ENCODE results near the gene ZNF813. TPM values are rescaled to one million over a fixed set of nuclear protein-coding genes. Genes with fewer than 3 reads are reported as not detected.
"Not testable (repeated sequence)": the region's sequence is repeated elsewhere in the genome, so short reads cannot be mapped to it uniquely, and the experiment has no call there.

ZNF813 gene
- total and polyA plus RNA-seq, 2 donors: 2.3 to 11.7 TPM

DNA sequence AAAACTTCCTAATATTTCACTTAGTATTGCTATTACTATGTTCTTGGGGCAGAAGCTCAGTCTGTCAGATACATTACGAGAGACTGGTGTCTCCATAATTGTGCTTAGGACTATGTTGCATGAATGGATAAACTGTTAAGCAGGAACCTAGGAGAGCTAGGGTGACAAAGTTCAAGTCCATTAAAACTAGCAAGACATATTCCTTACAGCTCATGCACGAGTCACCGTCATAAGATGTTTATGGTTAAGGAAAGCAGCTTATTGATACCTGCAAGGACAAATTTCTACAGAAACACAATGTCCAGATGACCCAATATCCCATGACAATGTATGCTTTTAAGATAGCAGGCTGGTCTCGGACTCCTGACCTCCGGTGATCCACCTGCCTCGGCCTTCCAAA lies 5.7 kb upstream of the ZNF813 start:
- Histone ChIP-seq H3K4me3 (ENCODE audit: low read depth, low read length) (no peak overlapping the region), H3K36me3 (ENCODE audit: insufficient read depth) (no peaks in the 10 kb centered on the region), H3K4me1 (ENCODE audit: insufficient read depth) (no peaks in the 10 kb centered on the region), H3K27ac (ENCODE audit: low read depth) (no peak overlapping the region)
- 89% methylated on average over 6 of the region's 6 CpGs for WGBS
- DNase-seq (ENCODE audit: extremely low spot score): no peak

DNA sequence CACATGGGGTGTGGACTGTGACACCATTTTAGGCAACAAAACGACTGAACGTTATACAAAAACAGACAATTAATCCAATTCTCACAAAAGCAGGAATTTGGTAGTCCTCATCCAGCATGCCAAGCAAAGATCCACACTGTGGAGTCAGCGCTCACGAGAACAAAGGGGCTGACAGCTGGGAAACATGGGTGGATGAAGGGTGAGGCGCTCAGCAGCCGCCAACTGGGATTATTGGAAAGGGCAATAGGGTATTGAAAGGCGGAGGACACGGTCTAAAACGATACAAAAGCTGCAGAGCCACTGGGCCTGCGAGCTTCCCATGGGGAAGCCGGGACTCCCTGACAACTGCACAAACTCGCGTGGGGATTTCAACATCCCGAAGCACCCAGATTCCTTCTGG lies 4.7 kb upstream of the ZNF813 start:
- WGBS: 36% methylated on average over 14 of the region's 14 CpGs
- no peak for DNase-seq (ENCODE audit: extremely low spot score)

DNA sequence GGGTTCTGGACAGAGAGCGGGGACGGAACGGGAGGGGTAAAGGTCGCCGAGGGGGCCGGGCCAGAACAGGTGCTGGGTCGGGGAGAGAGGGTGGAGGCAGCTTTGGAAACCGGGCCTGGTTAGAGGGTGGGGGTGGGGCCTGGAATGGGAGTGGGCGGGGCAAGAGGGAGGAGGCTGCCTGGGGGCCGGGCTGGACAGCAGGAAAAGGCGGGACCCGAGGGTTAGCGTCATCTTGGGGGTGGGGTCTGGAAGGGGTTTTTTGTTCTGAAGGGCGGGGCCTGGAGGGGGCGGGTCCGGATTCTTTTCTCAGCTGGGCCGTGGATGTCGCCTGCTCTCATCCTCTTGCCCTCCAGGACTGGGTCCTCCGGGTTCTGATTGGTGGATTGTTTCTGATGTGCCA lies 4.3 kb upstream of the ZNF813 start:
- Histone ChIP-seq H3K4me1 (ENCODE audit: insufficient read depth) (no peaks in the 10 kb centered on the region), H3K4me3 (ENCODE audit: low read depth, low read length) (no peak overlapping the region), H3K36me3 (ENCODE audit: insufficient read depth) (no peaks in the 10 kb centered on the region), H3K27ac (ENCODE audit: low read depth) (no peak overlapping the region)
- no peak for DNase-seq (ENCODE audit: extremely low spot score)
- WGBS: 9% methylated on average over 19 of the region's 19 CpGs

More for the DNA sequence above, 4.7 kb upstream of the ZNF813 start:
- Histone ChIP-seq H3K4me3 (ENCODE audit: low read depth, low read length) (no peak overlapping the region), H3K36me3 (ENCODE audit: insufficient read depth) (no peaks in the 10 kb centered on the region), H3K4me1 (ENCODE audit: insufficient read depth) (no peaks in the 10 kb centered on the region), H3K27ac (ENCODE audit: low read depth) (no peak overlapping the region)

- H3K36me3 ChIP-seq (ENCODE audit: insufficient read depth): no peaks in the 10 kb centered on the region
- peak overlapping the region; percentile 64 for H3K4me3 ChIP-seq (ENCODE audit: low read depth, low read length)
- WGBS: 10% methylated on average over 31 of the region's 31 CpGs
- no peaks in the 10 kb centered on the region for H3K4me1 ChIP-seq (ENCODE audit: insufficient read depth)
- no peak overlapping the region for H3K27ac ChIP-seq (ENCODE audit: low read depth)
- no peak for DNase-seq (ENCODE audit: extremely low spot score)
Measured at GRCh38 chr19:53466726-53467484, 628 bp upstream of the ZNF813 start.

DNA sequence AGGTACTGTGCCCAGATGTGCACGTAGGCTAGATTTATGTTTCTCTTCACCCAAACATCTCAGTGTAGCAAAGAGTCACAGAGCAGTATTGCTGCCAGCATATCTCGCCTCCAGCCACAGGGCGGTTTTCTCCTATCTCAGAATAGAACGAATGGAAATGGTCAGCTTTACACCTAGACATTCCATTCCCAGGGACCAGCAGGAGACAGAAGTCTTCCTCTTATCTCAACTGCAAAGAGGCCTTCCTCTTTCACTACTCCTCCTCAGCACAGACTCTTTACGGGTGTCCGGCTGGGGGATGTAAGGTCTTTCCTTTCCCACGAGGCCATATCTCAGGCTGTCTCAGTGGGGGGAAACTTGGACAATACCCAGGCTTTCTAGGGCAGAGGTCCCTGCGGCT lies 1.1 kb downstream of the ZNF813 start:
- not testable (repeated sequence) for H3K27ac ChIP-seq (ENCODE audit: low read depth); H3K36me3 ChIP-seq (ENCODE audit: insufficient read depth); H3K4me1 ChIP-seq (ENCODE audit: insufficient read depth); DNase-seq (ENCODE audit: extremely low spot score)
- 22% methylated on average over 8 of the region's 8 CpGs for WGBS
- peak overlapping the region; percentile 64 for H3K4me3 ChIP-seq (ENCODE audit: low read depth, low read length)

DNA sequence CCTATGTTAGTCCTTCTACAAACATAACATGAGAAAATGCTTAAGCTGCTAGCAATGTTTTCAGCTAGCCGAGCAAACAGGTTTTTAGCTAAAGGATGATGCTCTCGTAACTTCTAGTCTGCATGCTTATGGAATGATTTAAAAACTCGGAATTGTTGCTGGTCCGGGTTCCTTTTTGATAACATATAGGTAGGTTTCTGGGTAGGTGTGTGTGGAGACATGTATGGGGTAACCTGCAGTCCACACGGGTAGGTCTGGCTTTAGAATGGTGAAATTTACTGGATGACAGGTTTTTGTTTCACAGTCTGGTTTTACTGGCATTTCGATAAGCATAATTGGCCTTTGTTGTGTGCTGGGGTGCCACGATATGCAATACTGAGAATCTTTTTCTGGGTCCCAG lies 4.4 kb downstream of the ZNF813 start:
- Histone ChIP-seq H3K4me1 (ENCODE audit: insufficient read depth) (no peaks in the 10 kb centered on the region), H3K27ac (ENCODE audit: low read depth) (no peak overlapping the region), H3K4me3 (ENCODE audit: low read depth, low read length) (no peak overlapping the region), H3K36me3 (ENCODE audit: insufficient read depth) (no peaks in the 10 kb centered on the region)
- DNase-seq (ENCODE audit: extremely low spot score): no peak
- 95% methylated on average over 7 of the region's 7 CpGs for WGBS

GRCh38 chr19:53474832-53475231 lies 7.3 kb downstream of the ZNF813 start:
- DNase-seq (ENCODE audit: extremely low spot score); H3K27ac ChIP-seq (ENCODE audit: low read depth); H3K4me3 ChIP-seq (ENCODE audit: low read depth, low read length); H3K4me1 ChIP-seq (ENCODE audit: insufficient read depth); H3K36me3 ChIP-seq (ENCODE audit: insufficient read depth): not testable (repeated sequence)
- 66% methylated on average over 1 of the region's 1 CpG for WGBS

DNA sequence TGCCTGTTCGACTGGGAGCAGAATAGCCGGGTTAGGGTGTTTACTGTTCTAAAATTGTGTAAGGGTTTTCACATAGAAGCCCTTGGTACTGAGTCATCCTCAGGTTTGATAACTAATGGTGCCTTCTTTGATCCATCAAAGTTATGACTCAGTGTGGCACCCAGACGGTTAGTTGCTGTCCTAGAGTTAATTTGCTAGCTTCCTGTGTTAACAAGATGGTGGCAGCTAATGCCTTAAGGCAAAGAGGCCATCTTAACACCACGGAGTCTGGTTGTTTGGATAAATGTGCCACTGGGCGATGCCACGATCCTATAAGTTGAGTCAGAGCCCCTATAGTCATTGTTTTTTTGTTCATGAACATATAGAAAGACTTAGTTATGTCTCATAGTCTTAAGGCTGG lies 7.9 kb downstream of the ZNF813 start:
- WGBS: 82% methylated on average over 6 of the region's 6 CpGs
- not testable (repeated sequence) for DNase-seq (ENCODE audit: extremely low spot score); H3K27ac ChIP-seq (ENCODE audit: low read depth); H3K36me3 ChIP-seq (ENCODE audit: insufficient read depth); H3K4me3 ChIP-seq (ENCODE audit: low read depth, low read length); H3K4me1 ChIP-seq (ENCODE audit: insufficient read depth)

GRCh38 chr19:53483751-53484150 lies 16.2 kb downstream of the ZNF813 start:
- H3K4me1 ChIP-seq (ENCODE audit: insufficient read depth): not testable (repeated sequence)
- H3K36me3 ChIP-seq (ENCODE audit: insufficient read depth): peaks cover 10% of the 10 kb centered on the region
- 92% methylated on average over 2 of the region's 2 CpGs for WGBS

DNA sequence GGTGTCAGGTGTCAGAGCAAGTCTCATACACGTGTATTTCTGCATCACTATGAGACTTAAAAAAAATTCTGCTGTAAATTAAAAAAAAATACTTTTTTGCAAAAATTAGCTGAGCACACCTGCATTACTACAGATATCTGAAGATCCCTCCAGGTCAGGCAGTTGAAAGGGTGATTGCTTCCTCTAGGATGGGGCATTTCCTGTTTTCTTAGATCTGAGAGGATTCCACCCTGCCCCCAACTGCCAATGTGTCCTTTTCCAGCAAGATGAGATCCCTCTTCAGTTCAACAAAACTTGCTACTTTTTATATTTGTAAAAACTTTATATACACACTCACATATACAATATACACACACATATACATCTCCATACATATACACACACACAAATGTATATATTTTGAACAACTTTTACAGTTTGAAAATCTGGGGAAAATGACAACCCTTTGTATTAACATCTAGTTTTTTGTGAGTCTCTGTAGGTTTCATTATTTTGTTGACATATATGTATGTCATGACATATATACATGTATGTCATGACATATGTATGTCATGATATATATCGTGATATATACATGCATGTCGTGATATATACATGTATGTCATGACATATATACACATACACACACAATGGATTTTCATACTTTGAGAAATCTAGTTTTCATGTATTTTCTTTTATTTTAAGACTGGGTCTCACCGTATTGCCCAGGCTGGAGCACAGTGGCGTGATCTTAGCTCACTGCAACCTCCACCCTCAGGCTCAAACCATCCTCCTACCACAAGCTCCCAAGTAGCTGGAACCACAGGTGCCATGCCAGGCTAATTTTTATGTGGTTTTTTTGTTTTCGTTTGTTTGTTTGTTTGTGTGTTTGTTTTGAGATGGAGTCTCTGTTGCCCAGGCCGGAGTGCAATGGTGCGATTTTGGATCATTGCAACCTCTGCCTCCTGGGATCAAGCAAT lies 17.8 kb downstream of the ZNF813 start:
- no peak overlapping the region for H3K27ac ChIP-seq (ENCODE audit: low read depth)
- H3K4me1 ChIP-seq (ENCODE audit: insufficient read depth): no peaks in the 10 kb centered on the region
- no peak overlapping the region for H3K4me3 ChIP-seq (ENCODE audit: low read depth, low read length)
- peaks cover 4% of the 10 kb centered on the region for H3K36me3 ChIP-seq (ENCODE audit: insufficient read depth)
- DNase-seq (ENCODE audit: extremely low spot score): no peak
- 84% methylated on average over 8 of the region's 8 CpGs for WGBS

More at GRCh38 chr19:53483751-53484150, 16.2 kb downstream of the ZNF813 start:
- not testable (repeated sequence) for H3K4me3 ChIP-seq (ENCODE audit: low read depth, low read length); DNase-seq (ENCODE audit: extremely low spot score); H3K27ac ChIP-seq (ENCODE audit: low read depth)

DNA sequence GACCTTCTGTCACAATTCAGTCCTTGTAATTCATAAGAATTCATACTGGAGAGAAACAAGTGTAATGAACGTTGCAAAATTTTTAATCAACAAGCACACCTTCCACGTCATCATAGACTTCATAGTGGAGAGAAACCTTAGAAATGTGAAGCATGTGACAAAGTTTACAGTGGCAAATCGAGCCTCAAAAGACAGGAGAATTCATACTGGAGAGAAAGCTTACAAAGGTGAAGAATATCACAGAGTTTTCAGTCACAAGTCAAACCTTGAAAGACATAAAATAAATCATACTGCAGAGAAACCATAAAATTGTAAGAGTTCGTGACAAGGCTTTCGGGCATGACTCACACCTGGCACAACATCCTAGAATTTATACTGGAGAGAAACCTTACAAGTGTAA lies 24.6 kb downstream of the ZNF813 start:
- Histone ChIP-seq H3K4me1 (ENCODE audit: insufficient read depth) (no peaks in the 10 kb centered on the region), H3K27ac (ENCODE audit: low read depth) (no peak overlapping the region), H3K4me3 (ENCODE audit: low read depth, low read length) (no peak overlapping the region), H3K36me3 (ENCODE audit: insufficient read depth) (peaks cover 5% of the 10 kb centered on the region)
- DNase-seq (ENCODE audit: extremely low spot score): no peak
- 96% methylated on average over 5 of the region's 5 CpGs for WGBS

DNA sequence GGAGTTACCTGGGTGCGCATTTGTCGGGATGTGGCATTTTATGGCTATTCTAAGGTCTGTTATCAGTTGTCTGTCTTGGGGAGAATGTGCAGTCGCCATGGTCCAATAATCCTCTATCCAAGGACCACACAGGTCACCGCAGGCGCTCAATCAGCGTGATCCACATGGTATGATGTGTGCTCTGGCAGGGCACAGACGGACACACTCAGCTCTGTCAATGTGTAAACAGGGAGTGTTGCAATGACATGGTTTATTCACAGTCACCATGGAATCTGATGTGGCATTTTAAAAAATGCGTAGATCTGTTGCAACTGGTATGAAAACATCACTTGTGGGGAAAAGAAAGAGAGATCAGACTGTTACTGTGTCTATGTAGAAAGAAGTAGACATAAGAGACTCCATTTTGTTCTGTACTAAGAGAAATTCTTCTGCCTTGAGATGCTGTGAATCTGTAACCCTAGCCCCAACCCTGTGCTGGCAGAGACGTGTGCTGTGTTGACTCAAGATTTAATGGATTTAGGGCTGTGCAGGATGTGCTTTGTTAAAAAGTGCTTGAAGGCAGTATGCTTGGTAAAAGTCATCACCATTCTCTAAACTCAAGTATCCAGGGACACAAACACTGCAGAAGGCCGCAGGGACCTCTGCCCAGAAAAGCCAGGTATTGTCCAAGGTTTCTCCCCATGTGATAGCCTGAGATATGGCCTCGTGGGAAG lies 29.9 kb downstream of the ZNF813 start:
- H3K36me3 ChIP-seq (ENCODE audit: insufficient read depth); H3K4me1 ChIP-seq (ENCODE audit: insufficient read depth); H3K27ac ChIP-seq (ENCODE audit: low read depth); H3K4me3 ChIP-seq (ENCODE audit: low read depth, low read length); DNase-seq (ENCODE audit: extremely low spot score): not testable (repeated sequence)
- 28% methylated on average over 11 of the region's 11 CpGs for WGBS

- 39% methylated on average over 4 of the region's 4 CpGs for WGBS
- H3K36me3 ChIP-seq (ENCODE audit: insufficient read depth); H3K4me3 ChIP-seq (ENCODE audit: low read depth, low read length); H3K27ac ChIP-seq (ENCODE audit: low read depth); DNase-seq (ENCODE audit: extremely low spot score); H3K4me1 ChIP-seq (ENCODE audit: insufficient read depth): not testable (repeated sequence)
Measured at GRCh38 chr19:53498024-53498395, 30.5 kb downstream of the ZNF813 start.
